ENCODE data around the gene ZBTB21. TPM values are rescaled to one million over a fixed set of nuclear protein-coding genes. Genes with fewer than 3 reads are reported as not detected.

ZBTB21 gene
- total and polyA plus RNA-seq, 9 of the 15 experiments (the other 6 are each of a cell fraction or from before 2014, with no cell fraction given): 2.2 to 15.2 (median 8.7) TPM

- TF ChIP-seq IRF9 (tag; IDR thresholded peaks at IDR 0.05): no peak
- no peak for TF ChIP-seq PTTG1 (tag; IDR thresholded peaks at IDR 0.05; ENCODE audit: low read depth)
- no peak for TF ChIP-seq TAF9B (IDR thresholded peaks at IDR 0.05; ENCODE audit: partially characterized antibody)
- TF ChIP-seq HNRNPL (IDR thresholded peaks at IDR 0.05; ENCODE audit: low read depth, low read length): no peak
- TF ChIP-seq ZNF644 (tag; IDR thresholded peaks at IDR 0.05; ENCODE audit: low read depth): no peak
- TF ChIP-seq SMARCA5 (IDR thresholded peaks at IDR 0.05): no peak
- peak; percentile 29; the same call in 1 of the 2 replicates for TF ChIP-seq NBN (IDR thresholded peaks at IDR 0.05; ENCODE audit: low read depth)
- TF ChIP-seq ZNF395 (CRISPR knock-in tag; IDR thresholded peaks at IDR 0.05): no peak
- no peak; the same call in 1 of the 2 replicates for TF ChIP-seq FOXJ2 (tag; IDR thresholded peaks at IDR 0.05)
- TF ChIP-seq TEAD4 (IDR thresholded peaks at IDR 0.05; ENCODE audit: low read length): 0 out of 2 replicates have a peak, but pooled peaks have one; percentile 32
- no peak for TF ChIP-seq TEAD4 (CRISPR knock-in tag; IDR thresholded peaks at IDR 0.05; ENCODE audit: borderline replicate concordance)
- no peak for TF ChIP-seq NR0B1 (IDR thresholded peaks at IDR 0.05; ENCODE audit: partially characterized antibody)
- TF ChIP-seq OTX1 (CRISPR knock-in tag; IDR thresholded peaks at IDR 0.05): no peak
- TF ChIP-seq ZNF589 (CRISPR knock-in tag; IDR thresholded peaks at IDR 0.05; ENCODE audit: low read depth): 0 out of 2 replicates have a peak, but pooled peaks have one; percentile 11
- TF ChIP-seq KDM2B (CRISPR knock-in tag; IDR thresholded peaks at IDR 0.05): no peak
- TF ChIP-seq ZNF449 (CRISPR knock-in tag; IDR thresholded peaks at IDR 0.05): no peak
- no peak for TF ChIP-seq RBM25 (IDR thresholded peaks at IDR 0.05; ENCODE audit: low read depth, low read length, severe bottlenecking)
- no peak for TF ChIP-seq THAP12 (CRISPR knock-in tag; IDR thresholded peaks at IDR 0.05)
- TF ChIP-seq IRF1 (CRISPR knock-in tag; IDR thresholded peaks at IDR 0.05; ENCODE audit: borderline replicate concordance): no peak
Measured at GRCh38 chr21:42009018-42009830, 936 bp downstream of the ZBTB21 start (continued).

Data from K562 (cell line).